ENCODE data around the gene PSMA5. TPM values are rescaled to one million over a fixed set of nuclear protein-coding genes. Genes with fewer than 3 reads are reported as not detected.
"Not testable (repeated sequence)": the region's sequence is repeated elsewhere in the genome, so short reads cannot be mapped to it uniquely, and the experiment has no call there.

Gene PSMA5
- polyA plus RNA-seq, 1 experiment, result 151 TPM

GRCh38 chr1:109383087-109383779, 43.0 kb downstream of the PSMA5 start:
- no peak for DNase-seq (ENCODE audit: low read depth)
- H3K4me3 ChIP-seq (ENCODE audit: low read depth, low read length), result no peak overlapping the region
- CTCF ChIA-PET, result interaction anchor here (1.0 to 3.0 kb wide), 5 partner anchors 9 to 106 kb away, joined by 3 to 10 read pairs (median 4); no protein-coding TSS in a partner anchor

GRCh38 chr1:109381573-109381972, 44.7 kb downstream of the PSMA5 start:
- no peaks in the 10 kb centered on the region for H3K36me3 ChIP-seq (ENCODE audit: control insufficient read depth, insufficient read depth, low read length)
- DNase-seq (ENCODE audit: low read depth), result no peak
- no peaks in the 10 kb centered on the region for H3K27me3 ChIP-seq (ENCODE audit: control insufficient read depth, insufficient read depth, low read length)
- TF ChIP-seq CTCF (IDR thresholded peaks at IDR 0.05; ENCODE audit: insufficient read depth, low read depth, low read length), result no peak
- ChIA-PET CTCF (interaction anchor here (3.0 kb wide), 1 partner anchor 104 kb away, joined by 10 read pairs; no protein-coding TSS in a partner anchor), POLR2A (no interaction called here)
- no peak overlapping the region for H3K4me3 ChIP-seq (ENCODE audit: low read depth, low read length)

More at GRCh38 chr1:109383087-109383779, 43.0 kb downstream of the PSMA5 start:
- POLR2A ChIA-PET, result no interaction called here
- Histone ChIP-seq H3K36me3 (ENCODE audit: control insufficient read depth, insufficient read depth, low read length) (no peaks in the 10 kb centered on the region), H3K27me3 (ENCODE audit: control insufficient read depth, insufficient read depth, low read length) (no peaks in the 10 kb centered on the region)
- TF ChIP-seq CTCF (IDR thresholded peaks at IDR 0.05; ENCODE audit: insufficient read depth, low read depth, low read length), result no peak

- ChIA-PET POLR2A (interaction anchor here (0.6 kb wide), 1 partner anchor 37 kb away, joined by 3 read pairs; no protein-coding TSS in a partner anchor), CTCF (interaction anchor here (0.9 to 1.1 kb wide), 2 partner anchors 19 to 98 kb away, joined by 3 read pairs; partner anchors contain the start of gene PSRC1)
- TF ChIP-seq CTCF (IDR thresholded peaks at IDR 0.05; ENCODE audit: insufficient read depth, low read depth, low read length), result no peak
- H3K27me3 ChIP-seq (ENCODE audit: control insufficient read depth, insufficient read depth, low read length), result no peaks in the 10 kb centered on the region
- no peak overlapping the region for H3K4me3 ChIP-seq (ENCODE audit: low read depth, low read length)
- no peaks in the 10 kb centered on the region for H3K36me3 ChIP-seq (ENCODE audit: control insufficient read depth, insufficient read depth, low read length)
- DNase-seq (ENCODE audit: low read depth), result no peak
Measured at GRCh38 chr1:109379907-109380306, 46.3 kb downstream of the PSMA5 start.

DNA sequence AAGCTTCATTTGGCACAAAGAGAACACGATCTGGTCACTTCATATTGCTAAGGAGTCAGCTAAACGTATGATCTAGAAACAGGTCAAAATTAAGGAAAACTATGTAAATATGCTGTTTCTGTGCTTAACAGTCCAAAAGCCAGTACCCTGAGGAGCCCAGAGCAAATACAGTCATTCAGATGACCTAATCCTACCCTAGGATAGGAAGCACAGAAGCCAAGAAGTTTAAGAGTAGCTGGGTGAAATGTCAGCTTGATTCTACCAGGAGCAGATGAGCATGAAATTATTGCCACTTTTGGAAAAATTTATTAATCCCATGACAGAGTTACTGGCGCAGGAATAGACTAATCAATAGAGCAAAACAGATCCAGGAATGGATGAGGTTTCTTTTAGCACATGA, 46.8 kb downstream of the PSMA5 start:
- Histone ChIP-seq H3K27me3 (ENCODE audit: control insufficient read depth, insufficient read depth, low read length) (no peaks in the 10 kb centered on the region), H3K36me3 (ENCODE audit: control insufficient read depth, insufficient read depth, low read length) (no peaks in the 10 kb centered on the region), H3K4me3 (ENCODE audit: low read depth, low read length) (no peak overlapping the region)
- no peak for DNase-seq (ENCODE audit: low read depth)
- TF ChIP-seq CTCF (IDR thresholded peaks at IDR 0.05; ENCODE audit: insufficient read depth, low read depth, low read length), result no peak
- POLR2A ChIA-PET, result interaction anchor here (0.6 kb wide), 1 partner anchor 37 kb away, joined by 3 read pairs; no protein-coding TSS in a partner anchor
- CTCF ChIA-PET, result interaction anchor here (0.9 to 1.1 kb wide), 2 partner anchors 19 to 97 kb away, joined by 3 read pairs; partner anchors contain the start of gene PSRC1

GRCh38 chr1:109377698-109378097, 48.5 kb downstream of the PSMA5 start:
- POLR2A ChIA-PET, result no interaction called here

DNA sequence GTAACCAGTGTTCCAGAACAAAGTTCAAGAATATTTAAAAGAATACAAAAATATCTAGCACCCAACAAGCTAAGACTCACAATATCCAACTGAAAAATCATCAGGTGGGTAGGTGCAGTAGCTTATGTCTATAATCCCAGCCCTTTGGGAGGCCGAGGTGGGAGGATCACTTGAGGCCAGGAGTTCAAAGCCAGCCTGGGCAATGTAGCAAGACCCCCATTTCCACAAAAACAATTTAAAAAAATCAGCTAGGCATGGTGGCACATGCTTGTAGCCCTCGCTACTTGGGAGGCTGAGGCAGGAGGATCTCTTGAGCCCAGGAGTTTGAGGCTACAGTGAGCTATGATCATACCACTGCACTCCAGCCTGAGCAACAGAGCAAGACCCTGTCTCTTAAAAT, 52.6 kb downstream of the PSMA5 start:
- CTCF ChIA-PET, result interaction anchor here (0.9 to 1.6 kb wide), 2 partner anchors 18 to 120 kb away, joined by 5 to 6 read pairs; partner anchors contain the start of gene CYB561D1
- POLR2A ChIA-PET, result not testable (repeated sequence)

More at GRCh38 chr1:109377698-109378097, 48.5 kb downstream of the PSMA5 start:
- no peaks in the 10 kb centered on the region for H3K36me3 ChIP-seq (ENCODE audit: control insufficient read depth, insufficient read depth, low read length)
- H3K27me3 ChIP-seq (ENCODE audit: control insufficient read depth, insufficient read depth, low read length), result no peaks in the 10 kb centered on the region
- TF ChIP-seq CTCF (IDR thresholded peaks at IDR 0.05; ENCODE audit: insufficient read depth, low read depth, low read length), result no peak
- no peak for DNase-seq (ENCODE audit: low read depth)
- CTCF ChIA-PET, result interaction anchor here (0.9 kb wide), 1 partner anchor 15 kb away, joined by 4 read pairs; no protein-coding TSS in a partner anchor
- no peak overlapping the region for H3K4me3 ChIP-seq (ENCODE audit: low read depth, low read length)

More for the DNA sequence above, 52.6 kb downstream of the PSMA5 start:
- not testable (repeated sequence) for DNase-seq (ENCODE audit: low read depth); H3K4me3 ChIP-seq (ENCODE audit: low read depth, low read length); H3K36me3 ChIP-seq (ENCODE audit: control insufficient read depth, insufficient read depth, low read length); H3K27me3 ChIP-seq (ENCODE audit: control insufficient read depth, insufficient read depth, low read length)

Measured in BJ (cell line).